SJCRH30 (cell line): ENCODE data around the gene SEMA4A. TPM values are rescaled to one million over a fixed set of nuclear protein-coding genes. Genes with fewer than 3 reads are reported as not detected.
A peak's percentile ranks its signal among the peaks of the same experiment; 100 is the strongest.
"Not testable (repeated sequence)": the region's sequence is repeated elsewhere in the genome, so short reads cannot be mapped to it uniquely, and the experiment has no call there.

Experiments used
- DNase-seq, 2 experiments: peaks; one replicate each; pipeline ENCODE4 v3.0.0-alpha.2; 2015 to 2020
- H3K27ac ChIP-seq: fragments of 250-450 bp; sonication (Bioruptor Pico); 2 replicates; pipeline ENCODE4 v1.5.1; 2020; ENCODE audit warnings: mild to moderate bottlenecking, moderate library complexity
- H3K27me3 ChIP-seq: fragments of 250-450 bp; sonication (Bioruptor Pico); 2 replicates; pipeline ENCODE4 v1.5.1; 2020; ENCODE audit warnings: mild to moderate bottlenecking, moderate library complexity
- H3K36me3 ChIP-seq: fragments of 250-450 bp; sonication (Bioruptor Pico); 2 replicates; pipeline ENCODE4 v1.5.1; 2020; ENCODE audit warnings: mild to moderate bottlenecking, moderate library complexity
- H3K4me1 ChIP-seq: fragments of 250-450 bp; sonication (Bioruptor Pico); 2 replicates; pipeline ENCODE4 v1.5.1; 2020; ENCODE audit warnings: mild to moderate bottlenecking, moderate library complexity
- H3K4me3 ChIP-seq: fragments of 250-450 bp; sonication (Bioruptor Pico); 2 replicates; pipeline ENCODE4 v1.5.1; 2020; ENCODE audit warnings: mild to moderate bottlenecking, moderate library complexity
- H3K9me3 ChIP-seq: fragments of 250-450 bp; sonication (Bioruptor Pico); replicated peaks from 2 replicates; pipeline ENCODE4 v1.5.1; 2020; ENCODE audit warnings: mild to moderate bottlenecking, moderate library complexity
- total RNA-seq: library from RNA; depleted of rRNA; stranded (reverse); fragments of >200 nt; shearing (Covaris generic); gene quantifications from 2 replicates; pipeline ENCODE4 v1.2.3, GENCODE V29; 2014

SEMA4A gene
- total RNA-seq, 1 experiment from 2014 or later: 2.1 TPM

DNA sequence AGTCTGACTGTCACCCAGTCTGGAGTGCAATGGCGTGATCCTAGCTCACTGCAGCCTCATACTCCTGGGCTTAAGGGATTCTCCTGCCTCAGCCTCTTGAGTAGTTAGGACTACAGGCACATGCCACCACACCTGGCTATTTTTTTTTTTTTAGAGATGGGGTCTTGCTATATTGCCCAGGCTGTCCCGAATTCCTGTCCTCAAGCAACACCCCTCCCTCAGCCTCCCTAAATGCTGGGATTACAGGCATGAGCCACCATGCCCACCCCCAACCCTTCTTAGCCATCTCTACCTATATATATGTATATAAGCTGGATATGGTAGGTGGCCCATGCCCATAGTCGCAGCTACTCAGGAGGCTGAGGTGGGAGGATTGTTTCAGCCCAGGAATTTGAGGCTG lies 27.1 kb downstream of the SEMA4A start:
- Histone ChIP-seq H3K27me3 (peaks cover 3% of the 10 kb centered on the region; the same call in 1 of the 2 replicates), H3K27ac (no peak overlapping the region), H3K4me1 (no peaks in the 10 kb centered on the region), H3K9me3 (no peaks in the 10 kb centered on the region), H3K4me3 (no peak overlapping the region), H3K36me3 (no peaks in the 10 kb centered on the region)
- DNase-seq: no peak

DNA sequence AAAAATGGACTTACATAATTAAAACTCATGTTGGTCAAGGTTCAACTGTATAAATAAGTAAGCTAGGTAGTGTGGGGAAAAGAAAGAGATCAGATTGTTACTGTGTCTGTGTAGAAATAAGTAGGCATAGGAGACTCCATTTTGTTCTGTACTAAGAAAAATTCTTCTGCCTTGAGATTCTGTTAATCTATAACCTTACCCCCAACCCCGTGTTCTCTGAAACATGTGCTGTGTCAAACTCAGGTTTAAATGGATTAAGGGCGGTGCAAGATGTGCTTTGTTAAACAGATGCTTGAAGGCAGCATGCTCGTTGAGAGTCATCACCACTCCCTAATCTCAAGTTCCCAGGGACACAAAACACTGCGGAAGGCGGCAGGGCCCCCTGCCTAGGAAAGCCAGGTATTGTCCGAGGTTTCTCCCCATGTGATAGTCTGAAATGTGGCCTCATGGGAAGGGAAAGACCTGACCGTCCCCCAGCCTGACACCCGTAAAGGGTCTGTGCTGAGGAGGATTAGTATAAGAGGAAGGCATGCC lies 28.1 kb downstream of the SEMA4A start:
- peak; percentile 11 to 16 for DNase-seq
- peak overlapping the region; percentile 21; the same call in 1 of the 2 replicates for H3K4me3 ChIP-seq
- not testable (repeated sequence) for H3K9me3 ChIP-seq, H3K4me1 ChIP-seq, H3K27ac ChIP-seq, H3K27me3 ChIP-seq, H3K36me3 ChIP-seq

DNA sequence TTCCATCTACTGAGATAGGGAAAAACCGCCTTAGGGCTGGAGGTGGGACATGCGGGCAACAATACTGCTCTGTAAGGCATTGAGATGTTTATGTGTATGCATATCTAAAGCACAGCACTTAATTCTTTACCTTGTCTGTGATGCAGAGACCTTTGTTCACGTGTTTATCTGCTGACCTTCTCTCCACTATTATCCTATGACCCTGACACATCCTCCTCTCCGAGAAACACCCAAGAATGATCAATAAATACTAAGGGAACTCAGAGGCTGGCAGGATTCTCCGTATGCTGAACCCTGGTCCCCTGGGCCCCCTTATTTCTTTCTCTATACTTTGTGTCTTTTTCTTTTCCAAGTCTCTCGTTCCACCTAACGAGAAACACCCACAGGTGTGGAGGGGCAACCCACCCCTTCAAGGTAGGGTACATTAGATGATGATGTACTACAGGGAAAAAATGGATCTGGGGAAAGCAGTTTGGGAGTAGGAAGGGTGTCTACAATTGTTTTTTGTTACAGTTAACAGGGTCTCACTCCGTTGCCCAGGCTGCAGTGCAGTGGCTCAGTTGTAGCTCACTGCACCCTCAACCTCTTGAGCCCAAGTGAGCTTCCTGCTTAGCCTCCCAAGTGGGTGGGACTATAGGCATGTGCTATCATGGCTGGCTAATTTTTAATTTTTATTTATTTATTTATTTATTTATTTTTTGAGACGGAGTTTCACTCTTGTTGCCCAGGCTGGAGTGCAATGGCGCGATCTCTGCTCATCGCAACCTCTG lies 28.8 kb downstream of the SEMA4A start:
- peak overlapping the region; percentile 21; the same call in 1 of the 2 replicates for H3K4me3 ChIP-seq
- H3K27ac ChIP-seq, H3K9me3 ChIP-seq, H3K36me3 ChIP-seq, H3K4me1 ChIP-seq, H3K27me3 ChIP-seq, DNase-seq: not testable (repeated sequence)

DNA sequence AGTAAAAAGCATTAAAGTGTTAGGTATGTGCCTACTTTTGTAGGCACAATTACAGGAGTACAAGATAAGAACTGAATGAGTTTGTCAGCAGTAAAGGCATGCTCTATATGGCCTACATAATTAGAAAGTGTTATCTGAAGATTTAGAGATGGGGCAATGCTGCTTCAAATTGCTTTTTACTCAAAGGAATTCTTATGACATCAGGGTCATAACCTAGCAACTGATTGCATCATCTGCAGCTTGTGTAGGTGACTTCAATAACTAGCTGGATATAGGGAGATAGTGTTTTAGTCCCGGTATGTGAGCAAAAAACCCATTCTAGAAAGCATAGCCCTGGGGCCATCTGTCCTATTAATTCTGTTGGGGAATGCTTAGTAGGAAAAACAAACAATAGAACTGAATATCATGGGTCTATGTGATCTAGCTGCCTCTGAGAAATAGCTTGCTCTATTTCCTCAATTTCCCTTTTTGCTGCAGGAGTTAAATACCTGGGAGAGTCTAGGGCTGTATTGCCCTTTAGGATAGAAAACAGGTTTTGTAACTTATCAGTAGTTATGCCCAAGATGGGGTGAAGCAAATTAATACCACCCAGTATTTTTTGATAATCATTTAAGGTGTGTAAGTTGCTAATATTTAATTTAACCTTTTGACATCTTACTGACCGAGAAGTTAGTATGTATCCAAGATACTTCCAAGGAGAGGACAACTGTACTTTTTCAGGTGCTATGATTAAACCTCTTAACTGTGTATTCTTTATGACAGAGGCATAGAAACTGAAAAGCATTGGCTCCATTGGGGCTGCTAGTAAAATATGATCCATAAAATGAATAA lies 33.2 kb downstream of the SEMA4A start:
- H3K4me3 ChIP-seq, DNase-seq, H3K36me3 ChIP-seq, H3K4me1 ChIP-seq, H3K27ac ChIP-seq, H3K27me3 ChIP-seq, H3K9me3 ChIP-seq: not testable (repeated sequence)

DNA sequence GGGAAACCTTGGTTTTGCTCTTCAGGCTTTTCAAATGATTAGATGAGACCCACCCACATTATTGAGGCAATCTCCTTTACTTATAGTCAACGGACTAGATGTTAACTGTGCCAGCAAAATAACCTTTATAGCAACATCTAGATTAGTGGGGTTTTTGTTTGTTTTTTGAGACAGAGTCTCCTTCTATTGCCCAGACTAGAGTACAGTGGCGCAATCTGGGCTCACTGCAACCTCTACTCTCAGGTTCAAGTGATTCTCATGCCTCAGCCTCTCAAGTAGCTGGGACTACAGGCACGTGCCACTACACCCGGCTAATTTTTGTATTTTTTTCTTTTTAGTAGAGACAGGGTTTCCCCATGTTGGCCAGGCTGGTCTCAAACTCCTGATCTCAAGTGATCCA lies 36.9 kb downstream of the SEMA4A start:
- H3K36me3 ChIP-seq, H3K27me3 ChIP-seq, H3K27ac ChIP-seq, H3K4me1 ChIP-seq, H3K4me3 ChIP-seq, H3K9me3 ChIP-seq, DNase-seq: not testable (repeated sequence)

DNA sequence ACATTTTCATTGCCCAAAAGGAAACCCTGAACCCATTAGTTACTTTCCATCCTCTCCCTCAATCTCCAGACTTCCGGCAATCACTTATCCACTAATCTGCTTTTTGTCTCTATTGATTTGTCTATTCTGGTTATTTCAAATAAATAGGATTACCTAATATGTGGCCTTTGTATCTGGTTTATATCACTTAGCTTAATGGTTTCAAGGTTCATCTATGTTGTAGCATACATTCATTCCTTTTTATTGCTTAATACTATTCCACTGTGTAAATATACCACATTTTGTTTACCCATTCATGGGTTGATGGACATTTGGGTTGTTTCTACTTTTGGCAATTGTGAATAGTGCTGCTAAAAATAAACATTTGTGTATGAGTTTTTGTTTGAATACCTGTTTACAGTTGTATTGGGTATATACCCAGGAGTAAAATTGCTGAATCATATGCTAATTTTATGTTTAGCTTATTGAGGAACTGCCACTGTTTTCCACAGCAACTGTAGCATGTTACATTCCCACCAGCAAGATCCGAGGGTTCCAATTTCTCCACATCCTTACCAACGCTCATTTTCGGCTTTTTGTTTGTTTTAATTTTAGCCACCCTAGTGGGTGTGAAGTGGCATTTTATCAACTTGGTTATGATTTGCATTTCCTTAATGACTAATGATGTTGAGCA lies 38.0 kb downstream of the SEMA4A start:
- H3K27ac ChIP-seq: no peak overlapping the region
- peaks cover 5% of the 10 kb centered on the region; the same call in 1 of the 2 replicates for H3K36me3 ChIP-seq
- H3K4me3 ChIP-seq: no peak overlapping the region
- H3K4me1 ChIP-seq: peaks cover 8% of the 10 kb centered on the region; the same call in 1 of the 2 replicates
- DNase-seq: no peak
- H3K9me3 ChIP-seq: no peaks in the 10 kb centered on the region
- H3K27me3 ChIP-seq: no peaks in the 10 kb centered on the region

DNA sequence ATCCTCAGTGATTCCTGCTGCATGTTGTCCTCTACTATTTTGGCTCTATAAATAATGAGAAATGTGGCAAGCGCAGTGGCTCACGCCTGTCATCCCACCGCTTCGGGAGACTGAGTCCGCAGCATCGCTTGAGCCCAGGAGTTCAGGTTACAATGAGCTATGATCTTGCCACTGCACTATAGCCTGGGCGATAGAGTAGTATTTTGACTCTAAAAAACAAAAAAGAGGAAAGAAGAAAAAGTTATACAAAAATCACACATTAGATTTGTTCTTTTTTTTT lies 39.8 kb downstream of the SEMA4A start:
- no peak for DNase-seq
- Histone ChIP-seq H3K27ac (peak overlapping the region; percentile 73), H3K27me3 (no peaks in the 10 kb centered on the region), H3K36me3 (peaks cover 5% of the 10 kb centered on the region; the same call in 1 of the 2 replicates), H3K9me3 (no peaks in the 10 kb centered on the region), H3K4me1 (peaks cover 8% of the 10 kb centered on the region; the same call in 1 of the 2 replicates), H3K4me3 (peak overlapping the region; percentile 77)

DNA sequence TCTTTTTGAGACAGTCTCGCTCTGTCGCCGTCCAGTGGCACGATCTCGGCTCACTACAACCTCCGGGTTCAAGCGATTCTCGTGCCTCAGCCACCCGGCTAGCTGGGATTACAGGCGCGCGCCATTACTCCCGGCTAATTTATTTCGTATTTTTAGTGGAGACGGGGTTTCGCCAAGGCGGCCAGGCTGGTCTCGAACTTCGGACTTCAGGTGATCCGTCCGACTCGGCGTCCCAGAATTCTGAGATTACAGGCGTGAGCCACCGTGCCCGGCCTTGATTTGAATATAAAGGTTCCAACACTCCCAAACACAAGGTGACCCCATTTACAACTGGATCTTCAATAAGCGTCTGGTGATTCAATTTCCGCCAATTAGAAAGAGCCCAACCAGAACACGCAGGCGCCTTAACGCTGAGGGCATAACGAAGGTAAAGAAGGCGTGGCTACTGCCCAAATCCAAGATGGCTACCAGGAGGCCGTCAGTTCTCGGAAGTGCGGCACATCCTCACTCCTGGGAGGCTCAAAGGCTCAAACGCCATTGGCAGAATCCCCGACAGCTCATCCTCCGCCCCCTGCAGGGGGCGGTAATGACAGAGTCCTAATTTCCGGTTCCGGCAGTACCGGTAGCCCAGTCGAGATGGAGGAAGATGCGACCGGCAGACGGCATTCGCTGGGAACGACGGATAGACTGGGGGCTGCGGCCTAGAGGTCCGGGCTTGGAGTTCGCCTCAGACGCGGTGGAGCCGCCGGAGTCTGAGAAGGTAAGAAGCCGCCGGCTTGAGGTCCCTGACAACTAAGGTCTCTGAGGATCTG lies 40.3 kb downstream of the SEMA4A start, which contains the start of gene SLC25A44:
Gene SLC25A44 (plus strand): TSS at position 617 of the 812 bp plus-strand sequence. CDS start 5,744 bp downstream, outside the sequence.
- Histone ChIP-seq H3K9me3 (no peaks in the 10 kb centered on the region), H3K36me3 (peaks cover 5% of the 10 kb centered on the region; the same call in 1 of the 2 replicates), H3K27me3 (no peaks in the 10 kb centered on the region), H3K27ac (peak within 1 kb of the TSS; percentile 73), H3K4me3 (peak within 1 kb of the TSS; percentile 77), H3K4me1 (peaks cover 8% of the 10 kb centered on the region; the same call in 1 of the 2 replicates)
- DNase-seq: peak; percentile 96 to 98

DNA sequence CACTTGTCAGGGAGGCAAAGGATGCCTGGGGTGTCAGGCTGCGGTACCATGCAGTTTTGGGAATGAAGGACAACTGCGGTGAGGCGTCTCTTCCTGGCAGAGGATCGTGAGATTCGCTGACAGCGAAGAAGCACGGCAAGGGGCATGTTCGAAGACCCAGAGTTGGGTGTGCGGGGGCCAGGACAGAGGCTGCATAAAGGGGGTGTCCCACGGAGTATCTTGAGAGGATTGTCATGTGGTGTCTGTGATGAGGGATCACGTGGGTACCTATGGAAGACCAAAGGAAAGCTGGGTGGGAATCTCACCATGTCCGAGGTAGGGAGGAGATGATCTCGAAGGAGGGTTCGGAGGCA lies 40.9 kb downstream of the SEMA4A start:
- H3K9me3 ChIP-seq: no peaks in the 10 kb centered on the region
- peaks cover 5% of the 10 kb centered on the region; the same call in 1 of the 2 replicates for H3K36me3 ChIP-seq
- no peak overlapping the region for H3K27ac ChIP-seq
- H3K4me3 ChIP-seq: peak overlapping the region; percentile 77
- peak in 1 of 2 experiments; percentile 22 for DNase-seq
- no peaks in the 10 kb centered on the region for H3K27me3 ChIP-seq
- peaks cover 8% of the 10 kb centered on the region; the same call in 1 of the 2 replicates for H3K4me1 ChIP-seq

DNA sequence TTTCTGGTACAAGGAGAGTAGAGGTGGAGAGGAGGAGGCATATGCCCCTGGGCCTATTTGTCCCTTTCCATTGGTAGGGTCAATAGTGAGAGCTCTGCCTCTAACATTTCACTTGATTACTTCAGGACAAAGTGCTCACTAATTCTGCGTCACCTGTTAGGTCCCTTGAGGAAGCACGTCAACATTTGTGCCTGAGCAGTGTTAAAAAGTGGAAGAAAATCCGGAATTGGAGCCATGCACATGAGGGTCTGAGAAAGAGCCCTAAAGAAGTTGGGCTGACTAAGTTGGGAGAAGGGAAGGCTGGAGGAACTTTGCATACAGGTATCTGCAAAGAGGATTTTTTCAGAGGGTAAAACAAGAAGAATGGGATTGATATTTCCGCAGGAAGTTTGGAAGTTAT lies 42.5 kb downstream of the SEMA4A start:
- Histone ChIP-seq H3K27me3 (no peaks in the 10 kb centered on the region), H3K9me3 (no peaks in the 10 kb centered on the region), H3K27ac (no peak overlapping the region), H3K4me3 (no peak overlapping the region), H3K4me1 (peaks cover 8% of the 10 kb centered on the region; the same call in 1 of the 2 replicates), H3K36me3 (peaks cover 5% of the 10 kb centered on the region; the same call in 1 of the 2 replicates)
- peak in 1 of 2 experiments; percentile 12 for DNase-seq

DNA sequence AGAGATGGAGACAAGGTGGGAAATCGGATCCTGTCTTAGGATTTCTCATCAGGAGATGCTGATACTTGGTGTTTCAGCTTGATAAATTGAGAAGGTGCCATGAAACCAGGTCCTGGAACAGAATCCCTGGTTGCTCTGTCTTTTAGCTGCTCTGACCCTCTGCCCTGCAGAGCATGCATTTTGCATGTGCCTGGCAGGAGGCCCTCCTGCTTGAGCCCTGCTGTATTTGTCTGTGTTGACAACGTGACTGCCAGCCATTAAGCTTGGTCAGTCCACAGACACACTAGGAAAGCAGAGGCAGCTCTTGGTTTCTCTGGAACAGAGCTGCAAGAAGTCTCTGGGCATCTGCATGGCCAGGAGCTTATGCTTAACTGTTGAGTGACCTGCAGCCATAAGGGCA lies 43.1 kb downstream of the SEMA4A start:
- Histone ChIP-seq H3K4me3 (no peak overlapping the region), H3K4me1 (peaks cover 8% of the 10 kb centered on the region; the same call in 1 of the 2 replicates), H3K9me3 (no peaks in the 10 kb centered on the region), H3K27me3 (no peaks in the 10 kb centered on the region), H3K36me3 (peaks cover 5% of the 10 kb centered on the region; the same call in 1 of the 2 replicates), H3K27ac (no peak overlapping the region)
- DNase-seq: no peak

DNA sequence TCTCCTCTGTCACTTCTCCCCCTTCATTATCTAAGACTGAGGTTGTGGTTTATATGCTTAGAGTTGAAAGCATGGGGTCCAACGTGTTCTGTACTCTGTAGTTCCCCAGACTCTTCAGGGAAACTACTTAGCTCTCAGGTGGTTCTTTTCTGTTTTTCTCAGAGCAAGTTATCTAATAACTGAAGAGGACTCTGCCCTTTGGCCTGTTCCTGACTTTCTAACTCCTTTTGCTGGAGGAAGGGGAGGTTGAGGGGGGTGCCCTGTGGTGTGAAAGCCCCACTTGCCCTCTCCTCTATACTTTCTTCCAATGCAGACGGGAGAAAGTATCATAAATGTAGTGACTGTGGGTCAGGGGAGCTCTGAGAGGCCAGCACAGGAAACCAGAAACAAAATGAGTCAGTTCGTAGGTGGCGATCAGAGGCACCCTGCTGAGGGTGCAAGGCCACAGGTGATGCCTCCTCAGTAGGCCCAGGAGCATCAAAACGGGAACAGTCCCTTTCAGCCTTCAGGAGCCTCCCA lies 45.5 kb downstream of the SEMA4A start:
- Histone ChIP-seq H3K27me3 (no peaks in the 10 kb centered on the region), H3K4me1 (peaks cover 6% of the 10 kb centered on the region; the same call in 1 of the 2 replicates), H3K9me3 (no peaks in the 10 kb centered on the region), H3K27ac (no peak overlapping the region), H3K36me3 (peaks cover 5% of the 10 kb centered on the region; the same call in 1 of the 2 replicates), H3K4me3 (no peak overlapping the region)
- DNase-seq: no peak

DNA sequence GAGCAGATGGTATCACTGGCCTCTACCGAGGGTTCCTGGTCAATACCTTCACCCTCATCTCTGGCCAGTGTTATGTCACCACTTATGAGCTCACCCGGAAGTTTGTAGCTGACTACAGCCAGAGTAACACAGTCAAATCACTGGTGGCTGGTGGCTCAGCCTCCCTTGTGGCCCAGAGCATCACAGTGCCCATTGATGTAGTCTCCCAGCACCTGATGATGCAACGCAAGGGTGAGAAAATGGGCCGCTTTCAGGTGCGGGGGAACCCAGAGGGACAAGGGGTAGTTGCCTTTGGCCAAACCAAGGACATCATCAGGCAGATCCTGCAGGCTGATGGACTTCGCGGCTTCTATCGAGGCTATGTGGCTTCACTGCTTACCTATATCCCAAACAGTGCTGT lies 46.7 kb downstream of the SEMA4A start:
- Histone ChIP-seq H3K27ac (no peak overlapping the region), H3K4me1 (peaks cover 3% of the 10 kb centered on the region; the same call in 1 of the 2 replicates)

More for the DNA sequence above, 46.7 kb downstream of the SEMA4A start:
- H3K9me3 ChIP-seq: no peaks in the 10 kb centered on the region
- H3K27me3 ChIP-seq: no peaks in the 10 kb centered on the region
- H3K36me3 ChIP-seq: peaks cover 5% of the 10 kb centered on the region; the same call in 1 of the 2 replicates
- no peak for DNase-seq
- no peak overlapping the region for H3K4me3 ChIP-seq
